Adrenal gland (tissue), 5 donors: ENCODE results near the gene ZCCHC7.

Experiments used
- POLR2A ChIP-seq, 2 donors: fragments of 450-650 bp; IDR thresholded peaks; one replicate each; pipeline ENCODE4 v1.6.1; 2017; ENCODE audit warnings: antibody characterized with exemption in 2 of 2, mild to moderate bottlenecking in 2 of 2, moderate library complexity in 1 of 2
- TF ChIP-seq, protein P1 (sequence below), 6 experiments: fragments of 450-650 bp in 4 of 6; fragments of 200-600 bp in 2 of 6; sonication (generic) in 1 of 6; IDR thresholded peaks; 1 replicate in 5 of 6; 2 replicates in 1 of 6; pipeline versions ENCODE4 v1.5.1 to v1.8.0; 2016 to 2021; ENCODE audit warnings: antibody characterized with exemption in 6 of 6, mild to moderate bottlenecking in 2 of 6, moderate library complexity in 1 of 6
- donor health status: DM: no; HTN: no; CAD: no.

GRCh38 chr9:37119907-37120842, at the start of gene ZCCHC7:
- TF ChIP-seq POLR2A (IDR thresholded peaks at IDR 0.05), result peak; percentile 66 to 95
- TF ChIP-seq, protein P1, sequence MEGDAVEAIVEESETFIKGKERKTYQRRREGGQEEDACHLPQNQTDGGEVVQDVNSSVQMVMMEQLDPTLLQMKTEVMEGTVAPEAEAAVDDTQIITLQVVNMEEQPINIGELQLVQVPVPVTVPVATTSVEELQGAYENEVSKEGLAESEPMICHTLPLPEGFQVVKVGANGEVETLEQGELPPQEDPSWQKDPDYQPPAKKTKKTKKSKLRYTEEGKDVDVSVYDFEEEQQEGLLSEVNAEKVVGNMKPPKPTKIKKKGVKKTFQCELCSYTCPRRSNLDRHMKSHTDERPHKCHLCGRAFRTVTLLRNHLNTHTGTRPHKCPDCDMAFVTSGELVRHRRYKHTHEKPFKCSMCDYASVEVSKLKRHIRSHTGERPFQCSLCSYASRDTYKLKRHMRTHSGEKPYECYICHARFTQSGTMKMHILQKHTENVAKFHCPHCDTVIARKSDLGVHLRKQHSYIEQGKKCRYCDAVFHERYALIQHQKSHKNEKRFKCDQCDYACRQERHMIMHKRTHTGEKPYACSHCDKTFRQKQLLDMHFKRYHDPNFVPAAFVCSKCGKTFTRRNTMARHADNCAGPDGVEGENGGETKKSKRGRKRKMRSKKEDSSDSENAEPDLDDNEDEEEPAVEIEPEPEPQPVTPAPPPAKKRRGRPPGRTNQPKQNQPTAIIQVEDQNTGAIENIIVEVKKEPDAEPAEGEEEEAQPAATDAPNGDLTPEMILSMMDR (IDR thresholded peaks at IDR 0.05), result no peak
